Neural progenitor cell (in vitro differentiated cells): ENCODE measurements around the gene PLXNA4. TPM values are rescaled to one million over a fixed set of nuclear protein-coding genes. Genes with fewer than 3 reads are reported as not detected.

Experiments
- DNase-seq: peaks from one replicate; pipeline ENCODE4 v3.0.0-alpha.2; 2016; ENCODE audit warnings: low spot score
- H2AFZ ChIP-seq: fragments of 200-600 bp; sonication (generic); replicated peaks from 2 replicates; pipeline ENCODE4 v1.6.1; 2016; ENCODE audit warnings: antibody characterized with exemption
- H3F3A ChIP-seq: fragments of 200-600 bp; sonication (generic); 2 replicates; pipeline ENCODE4 v1.6.1; 2016; ENCODE audit warnings: antibody characterized with exemption, low read depth
- H3K27ac ChIP-seq: fragments of 200-600 bp; sonication (generic); 2 replicates; pipeline ENCODE4 v1.5.1; 2016; ENCODE audit warnings: mild to moderate bottlenecking
- H3K27me3 ChIP-seq: fragments of 200-600 bp; sonication (generic); 2 replicates; pipeline ENCODE4 v1.6.1; 2016; ENCODE audit warnings: mild to moderate bottlenecking, moderate library complexity
- H3K36me3 ChIP-seq: fragments of 200-600 bp; sonication (generic); 2 replicates; pipeline ENCODE4 v1.5.1; 2016
- H3K4me1 ChIP-seq: fragments of 200-600 bp; sonication (generic); 2 replicates; pipeline ENCODE4 v1.6.1; 2016; ENCODE audit warnings: mixed run types
- H3K4me2 ChIP-seq: fragments of 200-600 bp; sonication (generic); 2 replicates; pipeline ENCODE4 v1.6.1; 2016
- H3K4me3 ChIP-seq: fragments of 200-600 bp; sonication (generic); 2 replicates; pipeline ENCODE4 v1.5.1; 2016
- H3K79me2 ChIP-seq: fragments of 200-600 bp; sonication (generic); 2 replicates; pipeline ENCODE4 v1.6.1; 2016; ENCODE audit warnings: low read depth
- H3K9ac ChIP-seq: fragments of 200-600 bp; sonication (generic); 2 replicates; pipeline ENCODE4 v1.6.1; 2016
- H3K9me3 ChIP-seq: fragments of 200-600 bp; sonication (generic); 2 replicates; pipeline ENCODE4 v1.5.1; 2016; ENCODE audit warnings: low read depth
- H4K20me1 ChIP-seq: fragments of 200-600 bp; sonication (generic); 2 replicates; pipeline ENCODE4 v1.6.1; 2016; ENCODE audit warnings: low read depth
- H3K27ac Mint-ChIP-seq: 3 replicates; pipeline ENCODE4 v1.8.0; 2021; ENCODE audit warnings: mixed read lengths
- H3K27me3 Mint-ChIP-seq: 2 replicates; pipeline ENCODE4 v1.8.0; 2022; ENCODE audit warnings: low read depth, mild to moderate bottlenecking, inconsistent platforms, moderate library complexity, mixed read lengths; ENCODE audit not compliant: insufficient read depth
- H3K36me3 Mint-ChIP-seq: 3 replicates; pipeline ENCODE4 v1.8.0; 2021; ENCODE audit warnings: mixed read lengths
- H3K4me1 Mint-ChIP-seq: 3 replicates; pipeline ENCODE4 v1.8.0; 2021; ENCODE audit warnings: mixed read lengths
- H3K4me3 Mint-ChIP-seq: 3 replicates; pipeline ENCODE4 v1.8.0; 2021; ENCODE audit warnings: mild to moderate bottlenecking, moderate library complexity, mixed read lengths
- H3K9me3 Mint-ChIP-seq: 3 replicates; pipeline ENCODE4 v1.8.0; 2020; ENCODE audit warnings: mixed read lengths
- CTCF ChIP-seq: fragments of 200-600 bp; sonication (generic); IDR thresholded peaks from 2 replicates; pipeline ENCODE4 v1.5.1; 2017; ENCODE audit warnings: antibody characterized with exemption, mild to moderate bottlenecking
- EZH2 ChIP-seq: fragments of 200-600 bp; sonication (generic); IDR thresholded peaks from 2 replicates; pipeline ENCODE4 v1.6.1; 2017; ENCODE audit warnings: antibody characterized with exemption, mild to moderate bottlenecking, moderate library complexity
- EZH2phosphoT487 ChIP-seq: fragments of 200-600 bp; sonication (generic); IDR thresholded peaks from 2 replicates; pipeline ENCODE4 v1.6.1; 2017; ENCODE audit warnings: antibody characterized with exemption
- total RNA-seq: library from RNA; depleted of rRNA; stranded (reverse); fragments of >200 nt; gene quantifications from 2 replicates; pipeline ENCODE4 v1.2.3, GENCODE V29; 2015; ENCODE audit warnings: low replicate concordance

The PLXNA4 gene
- total RNA-seq, 1 donor from 2014 or later, result 0.49 TPM

DNA sequence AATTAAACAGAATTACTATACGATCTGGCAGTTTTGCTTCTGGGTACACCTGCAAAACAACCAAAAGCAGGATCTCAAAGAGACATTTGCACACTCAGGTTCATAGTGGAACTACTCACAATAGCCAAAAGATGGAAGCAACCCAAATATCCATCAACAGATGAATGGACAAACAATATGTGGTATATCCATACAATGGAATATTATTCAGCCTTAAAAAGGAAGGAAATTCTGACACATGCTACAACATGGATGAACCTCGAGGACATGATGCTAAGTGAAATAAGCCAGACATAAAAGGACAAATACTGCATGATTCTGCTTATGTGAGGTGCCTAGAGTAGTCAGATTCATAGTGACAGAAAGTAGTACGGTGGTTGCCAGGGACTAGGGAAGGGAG lies 330.7 kb downstream of the PLXNA4 start:
- H2AFZ ChIP-seq, result no peak overlapping the region
- H3K4me2 ChIP-seq, result no peak overlapping the region
- peaks cover 7% of the 10 kb centered on the region for H3K9me3 Mint-ChIP-seq
- no peaks in the 10 kb centered on the region for H3K9me3 ChIP-seq
- no peak for DNase-seq
- no peak overlapping the region for H3K27ac ChIP-seq
- no peak overlapping the region for H3K27ac Mint-ChIP-seq
- H4K20me1 ChIP-seq, result no peaks in the 10 kb centered on the region
- H3F3A ChIP-seq, result peaks cover 8% of the 10 kb centered on the region
- no peak overlapping the region for H3K4me3 ChIP-seq
- H3K36me3 Mint-ChIP-seq, result no peaks in the 10 kb centered on the region
- no peaks in the 10 kb centered on the region for H3K27me3 ChIP-seq
- peaks cover 10% of the 10 kb centered on the region for H3K4me1 Mint-ChIP-seq
- no peak for TF ChIP-seq EZH2phosphoT487
- no peak for TF ChIP-seq CTCF
- no peak for TF ChIP-seq EZH2
- peaks cover 3% of the 10 kb centered on the region for H3K27me3 Mint-ChIP-seq
- H3K79me2 ChIP-seq, result no peaks in the 10 kb centered on the region
- H3K9ac ChIP-seq, result no peak overlapping the region
- H3K36me3 ChIP-seq, result no peaks in the 10 kb centered on the region
- no peak overlapping the region for H3K4me3 Mint-ChIP-seq
- peaks cover 20% of the 10 kb centered on the region for H3K4me1 ChIP-seq

DNA sequence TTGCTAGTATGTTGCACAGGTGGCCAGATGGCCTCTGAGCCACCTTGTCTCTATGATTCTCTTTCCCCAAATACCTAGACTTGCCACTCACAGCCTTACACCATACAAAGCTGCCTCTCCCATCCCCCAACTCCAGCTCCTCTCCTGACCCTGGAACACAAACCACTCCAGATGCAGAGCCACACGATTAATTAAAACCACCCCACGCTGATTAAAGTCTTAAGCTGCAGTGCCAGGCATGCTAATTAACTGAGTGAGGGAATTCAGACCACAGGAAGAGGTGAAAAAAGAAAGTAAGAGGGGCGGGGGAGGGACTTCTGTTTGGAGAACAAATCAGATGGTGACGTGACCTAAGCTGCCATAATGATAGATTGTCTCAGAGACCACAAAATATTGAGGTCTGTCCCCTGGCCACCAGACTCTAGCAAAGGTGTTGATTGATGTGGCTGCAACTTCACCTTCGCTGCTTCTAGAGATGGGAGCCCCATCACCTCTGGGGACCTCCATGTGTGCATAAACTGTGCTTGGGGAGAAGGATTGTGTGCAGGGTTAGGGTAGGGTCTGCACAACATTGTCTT lies 331.3 kb downstream of the PLXNA4 start:
- H3K9me3 Mint-ChIP-seq, result peaks cover 7% of the 10 kb centered on the region
- DNase-seq, result peak; percentile 62
- H3K36me3 ChIP-seq, result no peaks in the 10 kb centered on the region

GRCh38 chr7:132243463-132243862 lies 332.8 kb downstream of the PLXNA4 start:
- no peak overlapping the region for H3K4me3 Mint-ChIP-seq
- Histone ChIP-seq H3K4me1 (peaks cover 9% of the 10 kb centered on the region), H4K20me1 (no peaks in the 10 kb centered on the region), H3K36me3 (no peaks in the 10 kb centered on the region), H3K4me3 (no peak overlapping the region), H3K9ac (no peak overlapping the region), H3K27me3 (no peaks in the 10 kb centered on the region), H3F3A (no peaks in the 10 kb centered on the region), H2AFZ (no peak overlapping the region), H3K9me3 (no peaks in the 10 kb centered on the region), H3K27ac (no peak overlapping the region), H3K79me2 (no peaks in the 10 kb centered on the region), H3K4me2 (no peak overlapping the region)
- peaks cover 6% of the 10 kb centered on the region for H3K27me3 Mint-ChIP-seq
- TF ChIP-seq EZH2 (no peak), EZH2phosphoT487 (no peak), CTCF (no peak)
- peaks cover 7% of the 10 kb centered on the region for H3K9me3 Mint-ChIP-seq
- no peaks in the 10 kb centered on the region for H3K4me1 Mint-ChIP-seq
- no peaks in the 10 kb centered on the region for H3K36me3 Mint-ChIP-seq
- no peak for DNase-seq
- H3K27ac Mint-ChIP-seq, result no peak overlapping the region

More for the DNA sequence above, 331.3 kb downstream of the PLXNA4 start:
- no peaks in the 10 kb centered on the region for H3K9me3 ChIP-seq
- Mint-ChIP-seq H3K4me3 (no peak overlapping the region), H3K27me3 (peaks cover 3% of the 10 kb centered on the region), H3K27ac (no peak overlapping the region), H3K36me3 (no peaks in the 10 kb centered on the region), H3K4me1 (peaks cover 4% of the 10 kb centered on the region)
- no peak overlapping the region for H3K4me2 ChIP-seq
- H4K20me1 ChIP-seq, result no peaks in the 10 kb centered on the region
- H3F3A ChIP-seq, result peaks cover 2% of the 10 kb centered on the region
- peaks cover 14% of the 10 kb centered on the region for H3K4me1 ChIP-seq
- no peak for TF ChIP-seq EZH2phosphoT487
- no peak for TF ChIP-seq CTCF
- no peak for TF ChIP-seq EZH2
- no peak overlapping the region for H3K4me3 ChIP-seq
- H3K27me3 ChIP-seq, result no peaks in the 10 kb centered on the region
- H2AFZ ChIP-seq, result no peak overlapping the region
- H3K9ac ChIP-seq, result no peak overlapping the region
- no peaks in the 10 kb centered on the region for H3K79me2 ChIP-seq
- no peak overlapping the region for H3K27ac ChIP-seq
